ENCODE measurements around the gene PABPC1L. TPM values are rescaled to one million over a fixed set of nuclear protein-coding genes. Genes with fewer than 3 reads are reported as not detected.

PABPC1L gene
- total RNA-seq, 1 donor from 2014 or later = 3.3 TPM

DNA sequence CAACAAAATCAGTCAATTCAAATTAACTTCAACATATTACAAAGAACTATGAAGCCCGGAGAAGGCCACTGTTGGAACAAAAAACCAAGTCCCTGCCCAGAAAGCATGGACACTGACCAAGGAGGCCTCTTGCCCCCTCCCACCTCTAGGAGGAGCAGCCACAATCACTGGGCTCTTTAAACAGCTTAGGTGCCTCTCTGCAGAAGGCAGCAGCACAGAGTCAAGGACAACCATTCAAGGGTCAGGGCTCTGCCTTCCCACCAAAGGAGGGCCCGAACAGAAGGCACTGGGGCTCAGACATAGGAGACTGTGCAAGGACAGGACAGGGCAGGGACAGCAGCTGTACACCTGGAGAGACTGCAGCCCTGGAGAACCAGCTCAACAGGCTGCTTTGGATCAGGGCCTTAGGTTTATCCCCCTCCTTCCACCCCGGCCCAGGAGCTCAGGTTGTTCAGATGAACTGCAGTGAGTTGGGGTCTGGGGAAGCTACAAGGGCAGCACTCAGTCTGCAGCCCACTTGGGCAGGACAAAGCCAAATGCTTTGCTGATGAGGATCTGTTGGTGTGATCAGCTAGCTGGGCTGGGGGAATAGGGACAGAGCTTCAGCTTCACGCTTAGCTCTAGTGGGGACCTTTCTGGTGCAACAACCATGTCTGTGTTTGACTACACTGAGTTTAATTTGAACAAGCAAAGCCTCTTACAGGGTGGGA, 32.6 kb downstream of the PABPC1L start:
- DNase-seq (ENCODE audit: low read depth) = no peak

DNA sequence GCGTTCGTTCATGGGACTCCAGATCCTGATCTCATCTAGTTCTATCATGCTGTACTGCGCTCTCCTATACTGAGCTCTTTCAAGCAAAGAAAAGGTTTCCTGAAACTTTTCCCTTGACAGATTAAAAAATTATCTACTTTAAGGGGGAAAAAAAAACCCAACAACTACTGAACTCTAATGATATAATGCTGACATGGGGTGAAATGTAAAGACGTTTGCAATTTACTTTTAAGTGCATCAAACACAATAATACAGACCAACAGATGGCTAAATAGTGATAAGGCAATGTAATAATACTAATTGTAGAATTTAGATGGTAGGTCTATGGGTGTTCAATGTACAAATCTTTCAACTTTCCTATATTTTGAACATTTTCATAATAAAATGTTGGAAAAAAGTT, 34.0 kb downstream of the PABPC1L start:
- DNase-seq (ENCODE audit: low read depth) = no peak

DNA sequence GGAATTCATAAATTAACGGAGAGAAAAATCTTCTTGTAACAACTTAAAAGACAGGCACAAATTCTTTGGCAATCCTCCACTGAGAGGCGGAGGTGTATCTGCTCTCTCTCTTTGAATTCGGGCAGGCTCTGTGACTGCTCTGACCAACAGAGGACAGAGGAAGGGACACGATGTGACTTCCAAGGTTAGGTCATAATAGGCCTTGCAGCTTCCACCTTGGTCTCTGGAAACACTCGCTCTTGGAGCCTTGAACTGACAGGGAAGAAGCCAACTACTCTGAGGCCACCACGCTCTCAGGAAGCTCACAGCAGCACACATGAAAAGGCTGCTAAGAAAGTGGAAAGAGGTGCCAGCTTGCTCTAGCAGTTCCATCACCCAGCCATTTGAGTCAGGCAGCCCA, 35.4 kb downstream of the PABPC1L start:
- DNase-seq (ENCODE audit: low read depth) = no peak

DNA sequence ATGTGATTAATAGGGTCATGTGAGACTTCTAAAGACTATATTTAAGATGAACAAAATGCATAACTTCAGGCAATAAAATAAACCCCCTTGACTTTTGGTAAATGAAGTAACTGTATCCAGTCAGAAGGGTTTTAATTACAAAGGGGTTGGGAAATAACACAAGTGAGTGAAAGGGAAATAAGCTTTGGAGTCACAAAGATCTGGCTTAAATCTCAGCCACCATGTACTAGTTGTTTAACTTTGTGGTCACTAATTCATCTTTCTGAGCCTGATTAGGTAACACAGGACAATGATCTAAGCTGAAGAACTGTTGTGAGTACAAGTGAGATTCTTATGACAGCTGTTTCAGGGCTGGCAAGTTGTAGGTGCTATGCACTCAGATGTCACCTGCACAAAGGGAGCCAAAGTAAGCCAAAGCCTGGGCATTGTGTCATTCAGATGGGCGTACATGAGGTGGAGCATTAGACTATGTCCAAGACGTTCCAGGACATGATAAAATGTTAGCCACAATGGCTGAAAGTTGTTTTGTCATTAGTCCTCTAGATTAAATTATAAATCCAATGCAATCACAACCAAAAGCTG, 36.5 kb downstream of the PABPC1L start:
- peak; percentile 9 for DNase-seq (ENCODE audit: low read depth)

DNA sequence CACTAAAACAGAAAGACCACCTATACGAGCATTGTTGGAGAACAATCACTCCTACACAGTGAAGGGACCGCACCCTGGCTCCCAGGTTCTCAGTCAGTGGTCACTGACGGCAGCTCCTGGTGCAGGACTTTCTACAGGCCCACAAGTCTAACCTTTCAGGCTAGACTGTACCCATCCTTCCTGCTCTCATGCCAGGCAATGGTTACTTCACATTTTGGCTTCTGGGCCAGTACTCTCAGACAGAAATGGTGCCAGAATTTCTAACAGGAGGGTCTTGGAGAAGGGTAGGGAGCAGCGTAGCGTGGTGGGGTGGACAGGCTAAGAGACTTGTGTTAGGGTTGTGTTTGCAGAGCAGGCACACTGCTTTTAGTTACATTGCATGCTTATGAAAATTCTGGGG, 38.2 kb downstream of the PABPC1L start:
- DNase-seq (ENCODE audit: low read depth) = no peak

DNA sequence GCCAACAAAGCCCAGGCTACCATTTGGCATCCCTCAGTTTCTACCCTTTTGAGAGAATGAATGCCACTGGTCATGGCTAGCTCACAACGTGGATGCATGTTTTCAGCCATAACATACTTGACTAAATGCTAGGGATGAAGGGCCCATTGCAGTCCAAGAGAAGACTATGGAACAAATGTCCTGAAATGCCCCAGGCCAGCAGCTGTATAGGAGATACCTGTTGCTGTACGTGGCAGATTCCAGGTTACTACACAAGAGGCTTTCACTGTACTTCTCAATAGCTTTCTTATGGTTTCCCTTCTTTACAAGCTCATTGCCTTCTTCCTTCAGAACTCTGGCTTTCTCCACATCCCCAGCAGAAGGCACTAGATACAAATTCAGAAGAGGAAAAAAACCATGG, 38.7 kb downstream of the PABPC1L start:
- DNase-seq (ENCODE audit: low read depth) = no peak

DNA sequence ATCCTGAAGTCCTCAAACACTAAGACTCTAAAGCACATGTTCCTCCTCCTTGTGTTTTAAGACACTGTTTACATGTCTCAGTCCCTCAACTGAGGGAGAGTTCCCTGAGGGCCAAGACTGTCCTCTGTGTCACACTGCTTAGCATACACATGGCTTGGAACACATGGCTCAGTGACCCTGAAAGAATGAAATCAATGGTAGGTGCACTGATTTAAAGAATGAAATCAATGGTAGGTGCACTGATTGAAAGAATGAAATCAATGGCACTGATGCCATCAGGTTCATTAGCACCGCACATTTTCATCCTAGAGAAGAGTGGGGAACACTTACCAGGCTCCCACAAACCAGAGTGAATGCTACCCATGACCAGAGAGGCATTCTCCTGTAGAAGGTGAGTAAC, 40.5 kb downstream of the PABPC1L start:
- no peak for DNase-seq (ENCODE audit: low read depth)

DNA sequence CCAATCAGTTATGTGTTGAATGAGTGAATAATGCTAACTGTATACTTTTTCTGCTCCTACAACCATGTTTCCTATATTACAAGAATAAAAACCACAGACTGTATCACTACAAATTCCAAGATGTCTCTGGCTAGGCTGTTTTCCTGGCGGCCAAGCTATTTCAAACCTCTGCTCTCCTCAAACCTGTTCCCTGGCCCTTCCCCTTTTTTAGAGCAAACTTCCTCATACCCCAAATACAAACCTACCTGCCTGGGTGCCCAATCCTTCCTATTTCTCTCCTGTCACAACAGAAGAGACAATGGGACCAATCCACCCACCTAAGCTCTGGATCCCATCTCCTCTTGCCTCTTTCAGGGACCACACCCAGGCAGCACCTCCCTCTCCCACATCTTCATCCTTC, 42.9 kb downstream of the PABPC1L start:
- no peak for DNase-seq (ENCODE audit: low read depth)

DNA sequence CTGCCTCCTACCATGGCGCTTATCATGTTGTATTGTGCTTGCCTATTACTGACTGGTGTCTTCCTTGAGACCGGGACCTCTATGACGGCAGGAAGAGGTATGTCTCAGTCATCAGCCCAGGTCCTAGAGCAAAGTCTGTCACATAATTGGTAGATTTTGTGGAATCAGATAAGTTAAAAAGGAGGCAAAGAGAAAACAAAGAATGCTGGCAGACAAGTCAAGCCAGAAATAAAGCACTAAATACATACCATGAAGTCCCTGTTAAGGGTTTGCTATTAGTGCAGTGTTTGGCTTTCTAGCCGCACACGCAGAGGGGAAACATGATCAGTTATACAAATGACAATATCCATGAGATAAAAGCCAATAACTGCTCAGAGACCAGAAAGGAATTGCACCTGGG, 44.4 kb downstream of the PABPC1L start:
- no peak for DNase-seq (ENCODE audit: low read depth)

DNA sequence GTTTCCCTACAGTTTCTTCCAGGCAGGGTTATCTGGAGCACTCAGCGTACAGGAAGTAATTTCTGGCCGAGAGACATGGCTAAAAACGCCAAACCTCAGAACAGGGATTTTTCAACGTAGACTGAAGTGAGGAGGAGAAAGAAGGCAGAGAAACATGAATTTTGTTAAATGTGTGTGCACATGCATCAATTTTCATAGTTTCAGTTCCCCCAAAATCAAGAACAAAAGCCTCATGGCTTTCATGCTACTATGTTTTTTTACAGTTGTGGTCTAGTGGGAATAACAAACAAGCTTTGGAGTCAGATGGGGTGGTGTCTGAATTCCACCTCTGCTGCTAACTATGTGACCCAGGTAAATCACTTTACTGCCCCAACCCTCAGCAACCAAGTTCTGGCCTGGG, 45.4 kb downstream of the PABPC1L start:
- DNase-seq (ENCODE audit: low read depth) = no peak

DNA sequence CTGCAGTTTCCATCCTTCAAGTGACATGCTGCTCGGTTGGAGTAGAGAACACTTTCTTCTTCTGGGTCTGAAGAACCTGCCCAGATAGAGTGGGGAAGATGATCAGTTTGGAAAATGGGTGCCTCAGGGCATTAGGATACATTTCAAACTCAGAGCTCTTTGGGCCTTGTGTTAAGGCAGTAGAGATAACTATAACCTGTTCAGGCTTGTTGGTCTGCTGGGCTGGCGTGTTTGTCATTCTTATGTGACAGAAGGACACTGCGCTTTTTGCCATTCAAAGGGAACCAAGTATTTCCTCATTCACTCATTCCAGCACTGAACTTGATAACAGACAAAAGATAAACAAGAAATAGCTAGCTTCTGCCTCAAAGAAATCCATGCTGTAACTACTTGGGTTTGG, 46.5 kb downstream of the PABPC1L start:
- DNase-seq (ENCODE audit: low read depth) = no peak

DNA sequence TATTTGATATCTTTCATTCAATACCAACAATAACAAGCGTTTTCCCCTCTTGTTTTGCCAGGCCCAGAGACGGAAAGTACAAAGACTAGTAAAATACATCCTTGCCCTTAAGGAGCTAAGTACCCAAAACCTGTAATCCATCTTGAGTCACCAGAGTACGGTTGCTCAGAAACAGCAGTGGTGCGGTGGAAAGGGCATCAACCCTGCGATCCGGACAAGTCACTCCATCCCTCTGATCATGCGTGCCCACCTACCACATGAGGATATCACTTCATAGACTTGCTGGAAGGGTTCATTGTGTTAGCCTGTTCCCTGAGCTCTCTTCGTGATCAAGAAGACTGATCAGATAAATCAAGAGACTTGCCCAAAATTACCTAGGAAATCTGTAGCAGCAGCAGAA, 48.4 kb downstream of the PABPC1L start:
- no peak for DNase-seq (ENCODE audit: low read depth)

DNA sequence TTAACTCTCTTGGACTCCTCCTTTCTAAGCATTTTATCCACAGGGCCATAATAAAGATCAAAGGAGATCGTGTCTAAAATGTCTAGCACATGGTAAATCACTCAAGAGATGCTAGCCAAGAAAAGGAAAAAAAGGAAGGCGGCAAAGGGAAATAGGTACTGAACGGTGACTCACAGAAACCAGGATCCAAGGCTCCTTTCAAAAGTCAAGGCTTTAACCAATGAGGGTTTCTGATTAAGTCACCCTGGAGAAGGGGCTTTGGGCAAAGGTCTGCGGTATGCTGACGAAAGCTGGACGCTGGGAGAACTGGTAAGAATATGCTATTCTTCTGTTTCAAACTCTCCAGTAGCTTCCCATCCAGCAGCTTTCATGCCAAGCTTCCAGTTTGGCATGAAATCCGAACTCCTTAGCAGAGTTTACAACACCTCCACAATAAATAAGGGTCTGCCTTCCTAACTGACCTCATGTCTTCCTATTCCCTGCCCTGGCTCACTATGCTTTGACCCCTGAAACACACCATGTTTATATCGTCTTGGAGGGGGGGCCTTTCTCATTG, 49.3 kb downstream of the PABPC1L start:
- DNase-seq (ENCODE audit: low read depth) = no peak

DNA sequence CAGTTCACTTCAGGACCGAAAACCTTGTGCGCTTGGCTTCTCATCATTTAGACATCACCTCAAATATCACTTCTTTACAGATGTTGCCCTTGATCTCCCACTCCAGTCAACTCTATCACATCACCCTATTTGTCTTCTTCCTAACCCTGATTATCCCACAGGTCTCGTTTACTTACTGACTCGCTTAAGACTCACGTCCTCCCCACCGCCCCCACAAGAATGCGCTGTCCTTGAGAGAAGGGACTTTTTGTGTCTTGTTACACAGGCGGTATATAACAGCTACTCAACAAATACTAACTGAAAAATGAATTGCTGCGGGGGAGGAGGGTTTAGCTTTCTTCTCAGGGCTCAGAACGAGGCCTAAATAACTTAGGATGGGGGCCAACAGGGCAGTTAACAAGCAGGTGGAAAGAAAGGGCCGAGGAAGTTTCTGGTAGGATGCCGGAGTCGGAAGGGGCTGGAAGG, 49.8 kb downstream of the PABPC1L start:
- peak; percentile 53 for DNase-seq (ENCODE audit: low read depth)

DNA sequence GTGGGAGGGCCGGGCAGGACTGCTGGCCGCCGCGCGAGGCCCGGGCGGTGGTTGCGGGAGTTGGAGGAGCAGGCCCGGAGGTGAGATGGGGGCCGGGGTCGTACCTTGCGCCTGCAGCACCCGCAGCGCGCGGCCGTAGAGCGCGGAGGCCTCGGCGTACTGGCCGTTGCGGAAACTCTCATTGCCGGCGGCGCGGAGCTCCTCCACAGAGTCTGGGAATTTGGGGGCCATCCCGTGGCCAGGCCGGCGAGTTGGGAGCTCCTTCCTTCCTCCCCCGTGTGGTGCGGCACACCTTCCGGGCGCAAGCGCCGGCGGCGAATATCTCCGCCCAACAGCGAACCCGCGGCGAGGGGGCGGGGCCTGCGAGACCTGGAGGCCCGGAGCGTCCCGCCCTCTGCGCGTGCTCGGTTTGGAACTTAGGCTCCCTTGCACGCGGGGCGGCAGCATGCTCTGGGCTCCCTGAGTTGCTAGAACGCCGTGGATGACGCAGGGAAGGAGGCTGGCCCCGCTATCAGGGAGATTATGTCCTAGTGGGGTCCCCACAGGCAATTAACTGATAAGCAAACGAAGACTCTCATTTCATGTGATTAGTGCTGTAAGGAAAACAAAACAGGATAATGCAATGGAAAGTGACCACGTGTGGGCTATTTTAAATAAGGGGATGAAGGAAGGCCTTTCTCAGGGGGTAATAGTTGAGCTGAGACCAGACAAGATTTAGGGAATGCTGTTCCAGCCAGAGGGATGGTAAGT, 50.4 kb downstream of the PABPC1L start, which contains the start of gene TOMM34:
Gene TOMM34 (minus strand): TSS at position 295 of the 750 bp plus-strand sequence. CDS start 64 bp downstream, at position 231.
- DNase-seq (ENCODE audit: low read depth) = peak; percentile 94

DNA sequence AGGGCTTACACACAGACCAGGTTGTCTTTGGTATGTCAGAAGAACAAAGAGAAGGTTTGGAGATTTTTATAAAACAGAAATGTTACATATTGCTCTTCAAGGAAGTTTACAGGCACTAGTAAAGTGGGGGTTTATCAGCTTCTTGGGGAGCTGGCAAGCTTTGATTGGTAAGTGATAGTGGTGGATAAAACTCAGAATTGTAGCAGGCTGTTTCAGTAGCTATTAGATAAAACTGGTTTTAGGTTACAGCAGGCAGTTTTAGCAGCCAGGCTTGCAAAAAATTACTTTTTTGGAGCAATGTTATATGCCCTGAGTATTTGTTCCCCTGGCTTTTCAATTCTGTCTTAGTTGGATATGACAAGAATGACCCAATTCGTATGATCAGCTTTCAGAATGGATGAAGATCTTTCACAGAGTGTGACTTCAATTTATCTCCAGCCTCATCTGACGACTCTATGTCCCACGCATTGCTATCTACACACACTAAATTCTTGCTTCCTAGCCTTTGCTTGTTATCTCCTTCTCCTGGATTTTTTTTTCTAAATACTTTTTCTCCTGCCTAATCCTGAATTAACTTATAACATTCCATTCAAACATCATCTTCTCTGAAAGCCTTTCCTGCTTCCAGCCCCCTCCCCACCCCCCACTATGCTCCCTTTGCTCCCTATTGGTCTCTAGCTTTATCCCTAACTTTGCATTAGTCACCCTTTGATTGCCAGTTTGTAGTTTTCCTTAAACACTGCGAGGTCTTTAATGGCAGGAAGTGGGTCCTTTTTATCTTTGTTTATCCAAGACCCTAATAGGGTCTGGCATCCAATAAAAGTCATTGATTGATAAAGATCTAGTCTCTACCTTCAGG, 51.4 kb downstream of the PABPC1L start:
- DNase-seq (ENCODE audit: low read depth) = no peak

DNA sequence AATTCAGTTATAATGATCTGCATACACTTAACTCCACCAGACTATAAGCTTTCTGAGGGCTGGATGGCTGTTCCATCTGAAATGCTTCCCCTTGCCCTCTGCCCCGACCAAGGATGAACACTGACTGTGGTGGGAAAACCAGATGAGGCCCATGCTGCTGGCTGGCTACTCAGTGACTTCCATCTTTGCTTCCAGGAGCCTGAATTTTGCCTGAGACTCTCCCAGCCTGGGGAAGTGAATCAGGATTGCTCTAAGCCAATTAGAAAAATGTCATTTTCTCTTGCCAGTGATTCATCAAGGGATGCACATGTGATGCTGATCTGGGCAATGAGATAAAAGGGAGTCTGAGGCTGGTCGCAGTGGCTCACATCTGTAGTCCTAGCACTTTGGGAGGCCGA, 52.0 kb downstream of the PABPC1L start:
- no peak for DNase-seq (ENCODE audit: low read depth)

DNA sequence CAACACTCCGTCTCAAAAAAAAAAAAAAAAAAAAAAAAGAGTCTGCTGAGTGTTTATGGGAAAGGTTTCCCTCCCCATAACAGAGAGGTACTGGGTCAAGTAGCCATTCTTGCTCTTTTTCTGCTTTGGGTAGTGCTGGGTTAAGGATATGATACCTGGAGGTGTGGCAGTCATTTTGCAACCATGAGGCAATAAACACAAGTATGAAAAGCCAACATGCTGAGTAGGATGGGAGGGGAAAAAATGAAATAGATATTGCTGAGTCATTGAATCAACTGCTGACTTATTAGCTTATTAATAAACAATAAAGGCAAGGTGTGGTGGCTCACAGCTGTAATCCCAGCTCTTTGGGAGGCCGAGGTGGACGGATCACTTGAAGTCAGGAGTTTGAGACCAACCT, 52.6 kb downstream of the PABPC1L start:
- no peak for DNase-seq (ENCODE audit: low read depth)

DNA sequence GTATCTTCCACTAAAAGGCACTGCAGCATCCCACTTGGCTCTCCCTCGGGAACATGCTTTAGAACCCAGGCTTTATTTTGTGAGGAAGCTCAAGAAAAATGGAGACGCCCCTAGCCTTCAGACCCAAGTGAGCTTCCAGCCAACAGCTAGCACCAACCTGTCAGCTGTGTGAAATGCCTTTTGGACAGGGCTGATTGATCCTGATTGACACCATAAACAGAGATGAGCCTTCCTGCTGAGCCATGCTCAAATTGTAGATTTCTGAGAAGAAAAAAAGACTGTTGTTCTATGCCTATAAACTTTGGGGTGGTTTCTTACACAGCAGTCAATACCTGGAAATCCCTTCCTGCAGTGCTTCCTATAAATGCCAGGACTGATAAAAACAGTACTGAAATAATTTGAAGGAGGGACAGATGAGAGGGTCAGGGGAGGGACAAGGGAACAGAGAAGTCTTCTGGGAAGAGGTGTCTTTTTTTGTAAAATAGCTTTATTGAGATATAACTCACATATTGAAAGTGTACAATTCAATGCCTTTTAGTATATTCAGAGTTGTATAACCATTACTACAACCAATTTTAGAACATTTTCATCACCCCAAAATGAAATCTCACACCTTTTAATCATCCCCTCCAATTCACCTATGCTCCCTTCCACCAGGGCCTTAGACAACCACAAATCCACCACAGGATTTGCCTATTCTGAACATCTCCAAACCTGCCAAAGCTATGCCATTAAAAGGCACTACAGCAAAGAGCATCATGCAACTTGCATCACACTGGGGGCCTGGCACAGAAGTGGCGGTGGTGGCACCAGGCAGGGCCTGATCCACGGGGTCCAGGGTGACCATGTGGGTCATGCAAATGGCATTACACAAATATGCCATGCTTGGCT, 53.7 kb downstream of the PABPC1L start:
- DNase-seq (ENCODE audit: low read depth) = no peak

DNA sequence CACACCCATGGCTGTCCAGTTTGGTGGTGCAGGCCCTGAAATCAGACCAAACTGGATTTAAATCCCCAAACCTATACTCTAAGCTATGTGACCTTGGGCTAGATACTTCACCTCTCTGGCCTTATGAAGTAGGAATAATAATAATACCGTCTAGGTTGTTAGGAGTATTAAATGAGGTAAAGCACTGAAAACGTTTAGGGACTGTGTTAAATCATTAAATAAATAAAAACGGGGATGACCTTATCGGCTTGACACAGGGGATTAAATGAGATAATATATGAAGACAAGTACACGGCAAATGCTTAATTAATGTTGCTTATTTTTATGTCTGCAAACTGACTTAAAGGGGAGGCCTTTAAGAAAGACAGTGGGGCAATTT, 55.8 kb downstream of the PABPC1L start:
- no peak for DNase-seq (ENCODE audit: low read depth)

Data from myocyte (in vitro differentiated cells).